H9 (cell line): ENCODE results near the gene LRP2. TPM values are rescaled to one million over a fixed set of nuclear protein-coding genes. Genes with fewer than 3 reads are reported as not detected.

Source experiments
- DNase-seq: peaks from one replicate; pipeline ENCODE4 v3.0.0-alpha.2; 2017
- H2AFZ ChIP-seq: one replicate; pipeline ENCODE4 v1.6.1; 2013; ENCODE audit warnings: mild to moderate bottlenecking, low read length, control low read depth, moderate library complexity
- H2AK5ac ChIP-seq: 2 replicates; pipeline ENCODE4 v1.6.1; 2013; ENCODE audit warnings: low read length, control low read depth, mixed read lengths; ENCODE audit not compliant: insufficient read length
- H2BK120ac ChIP-seq: one replicate; pipeline ENCODE4 v1.6.1; 2013; ENCODE audit warnings: low read depth, mild to moderate bottlenecking, low read length, control low read depth, inconsistent platforms; ENCODE audit not compliant: poor library complexity, severe bottlenecking
- H2BK12ac ChIP-seq: 2 replicates; pipeline ENCODE4 v1.6.1; 2013; ENCODE audit warnings: low read length, control low read depth, mixed read lengths, low read depth; ENCODE audit not compliant: insufficient read length
- H2BK15ac ChIP-seq: 2 replicates; pipeline ENCODE4 v1.6.1; 2013; ENCODE audit warnings: low read depth, low read length, control low read depth
- H2BK20ac ChIP-seq: one replicate; pipeline ENCODE4 v1.6.1; 2013; ENCODE audit warnings: low read depth, mild to moderate bottlenecking, low read length, control low read depth, inconsistent platforms; ENCODE audit not compliant: poor library complexity, severe bottlenecking
- H2BK5ac ChIP-seq: 2 replicates; pipeline ENCODE4 v1.6.1; 2013; ENCODE audit warnings: low read length, control low read depth, mixed read lengths; ENCODE audit not compliant: insufficient read length
- H3K14ac ChIP-seq: 2 replicates; pipeline ENCODE4 v1.6.1; 2013; ENCODE audit warnings: low read length, control low read depth; ENCODE audit not compliant: insufficient read depth
- H3K18ac ChIP-seq: 2 replicates; pipeline ENCODE4 v1.6.1; 2013; ENCODE audit warnings: low read depth, mild to moderate bottlenecking, mixed read lengths, low read length, control low read depth; ENCODE audit not compliant: insufficient read length
- H3K23ac ChIP-seq: 2 replicates; pipeline ENCODE4 v1.6.1; 2013; ENCODE audit warnings: low read length, control low read depth, mixed read lengths, low read depth; ENCODE audit not compliant: insufficient read length
- H3K23me2 ChIP-seq: 2 replicates; pipeline ENCODE4 v1.6.1; 2013; ENCODE audit warnings: low read depth, mild to moderate bottlenecking, mixed read lengths, low read length, control low read depth; ENCODE audit not compliant: insufficient read length, poor library complexity, severe bottlenecking
- H3K27ac ChIP-seq: 2 replicates; pipeline ENCODE4 v1.5.1; 2013; ENCODE audit warnings: low read length, control low read depth, mixed read lengths, low read depth; ENCODE audit not compliant: insufficient read length
- H3K27me3 ChIP-seq: 2 replicates; pipeline ENCODE4 v1.6.1; 2013; ENCODE audit warnings: low read length, control low read depth, inconsistent platforms; ENCODE audit not compliant: insufficient read depth
- H3K4ac ChIP-seq: 2 replicates; pipeline ENCODE4 v1.6.1; 2013; ENCODE audit warnings: low read depth, mild to moderate bottlenecking, control low read depth, inconsistent platforms, low read length, moderate library complexity
- H3K4me1 ChIP-seq: 2 replicates; pipeline ENCODE4 v1.6.1; 2013; ENCODE audit warnings: low read length, control low read depth, inconsistent platforms; ENCODE audit not compliant: insufficient read depth
- H3K4me2 ChIP-seq: 2 replicates; pipeline ENCODE4 v1.6.1; 2013; ENCODE audit warnings: low read length, control low read depth, mixed read lengths; ENCODE audit not compliant: insufficient read length, insufficient read depth
- H3K56ac ChIP-seq: 2 replicates; pipeline ENCODE4 v1.6.1; 2013; ENCODE audit warnings: low read depth, mild to moderate bottlenecking, mixed read lengths, low read length, control low read depth; ENCODE audit not compliant: insufficient read length
- H3K79me1 ChIP-seq: 2 replicates; pipeline ENCODE4 v1.6.1; 2013; ENCODE audit warnings: low read depth, mild to moderate bottlenecking, moderate library complexity, low read length, control low read depth, inconsistent platforms; ENCODE audit not compliant: insufficient read depth, poor library complexity, severe bottlenecking
- H3K79me2 ChIP-seq: 2 replicates; pipeline ENCODE4 v1.6.1; 2013; ENCODE audit warnings: low read length, control low read depth, inconsistent platforms; ENCODE audit not compliant: insufficient read depth
- H3K9ac ChIP-seq: 2 replicates; pipeline ENCODE4 v1.6.1; 2013; ENCODE audit warnings: low read length, control low read depth, mixed read lengths; ENCODE audit not compliant: insufficient read length; ENCODE audit errors: extremely low read depth
- H3K9me3 ChIP-seq: one replicate; pipeline ENCODE4 v1.6.1; 2013; ENCODE audit warnings: low read depth, low read length, inconsistent platforms; ENCODE audit not compliant: control insufficient read depth
- H3T11ph ChIP-seq: one replicate; pipeline ENCODE4 v1.6.1; 2013; ENCODE audit warnings: mild to moderate bottlenecking, low read length, control low read depth, inconsistent platforms
- H4K20me1 ChIP-seq: one replicate; pipeline ENCODE4 v1.6.1; 2013; ENCODE audit not compliant: control insufficient read depth, insufficient read length, insufficient read depth
- H4K5ac ChIP-seq: 2 replicates; pipeline ENCODE4 v1.6.1; 2013; ENCODE audit warnings: low read depth, mild to moderate bottlenecking, mixed read lengths, low read length, control low read depth; ENCODE audit not compliant: insufficient read length
- H4K8ac ChIP-seq: replicated peaks from 2 replicates; pipeline ENCODE4 v1.6.1; 2013; ENCODE audit warnings: low read length, control low read depth, mixed read lengths, low read depth; ENCODE audit not compliant: insufficient read length
- H4K91ac ChIP-seq: 2 replicates; pipeline ENCODE4 v1.6.1; 2013; ENCODE audit warnings: low read depth, mild to moderate bottlenecking, moderate library complexity, mixed read lengths, low read length, control low read depth; ENCODE audit not compliant: insufficient read length
- H3K27ac Mint-ChIP-seq, 3 experiments: 2 replicates in 2 of 3; 3 replicates in 1 of 3; pipeline ENCODE4 v1.8.0; 2020 to 2021; ENCODE audit warnings: mixed read lengths in 3 of 3, mild to moderate bottlenecking in 1 of 3, moderate library complexity in 1 of 3
- H3K27me3 Mint-ChIP-seq: 2 replicates; pipeline ENCODE4 v1.8.0; 2021; ENCODE audit warnings: low read depth, mild to moderate bottlenecking, moderate library complexity, mixed read lengths
- H3K36me3 Mint-ChIP-seq, 3 experiments: 2 replicates in 2 of 3; 3 replicates in 1 of 3; pipeline ENCODE4 v1.8.0; 2020 to 2021; ENCODE audit warnings: low read depth in 3 of 3, mixed read lengths in 3 of 3; ENCODE audit not compliant: insufficient read depth in 1 of 3
- H3K4me1 Mint-ChIP-seq, 2 experiments: 2 replicates each; pipeline ENCODE4 v1.8.0; 2020; ENCODE audit warnings: mixed read lengths in 2 of 2
- H3K4me3 Mint-ChIP-seq, 2 experiments: 2 replicates in 1 of 2; 3 replicates in 1 of 2; pipeline ENCODE4 v1.8.0; 2020 to 2021; ENCODE audit warnings: mild to moderate bottlenecking in 2 of 2, mixed read lengths in 2 of 2, moderate library complexity in 1 of 2
- H3K9me3 Mint-ChIP-seq, 2 experiments: 2 replicates in 1 of 2; 3 replicates in 1 of 2; pipeline ENCODE4 v1.8.0; 2020; ENCODE audit warnings: mild to moderate bottlenecking in 2 of 2, mixed read lengths in 2 of 2, moderate library complexity in 1 of 2
- WGBS: extraction: QIAGEN DNeasy Blood & Tissue Kit; methylation state at CpG from one replicate; pipeline ENCODE4 v1.1.7; 2013; ENCODE audit warnings: missing lambda C conversion rate, low lambda C conversion rate, mixed read lengths; ENCODE audit not compliant: insufficient read length; ENCODE audit errors: extremely low coverage; 5-methylcytosine and 5-hydroxymethylcytosine counted together
- total RNA-seq: library from RNA; stranded (reverse); gene quantifications from 2 replicates; pipeline ENCODE4 v1.2.1, GENCODE V29; 2021
- TF ChIP-seq, protein P1 (sequence below): fragments of 200-600 bp; sonication (generic); conservative IDR thresholded peaks from 3 replicates; pipeline ENCODE4 v1.8.0; 2021; ENCODE audit warnings: antibody characterized with exemption, mild to moderate bottlenecking

LRP2 gene
- total RNA-seq, 1 experiment from 2014 or later, result 1.4 TPM

- Mint-ChIP-seq H3K27me3 (no peaks in the 10 kb centered on the region), H3K36me3 (no peaks in the 10 kb centered on the region), H3K4me3 (no peak overlapping the region), H3K4me1 (no peaks in the 10 kb centered on the region), H3K9me3 (no peaks in the 10 kb centered on the region), H3K27ac (no peak overlapping the region)
- Histone ChIP-seq H2AK5ac (no peak overlapping the region), H2AFZ (no peak overlapping the region), H3K4me1 (no peaks in the 10 kb centered on the region), H2BK5ac (no peak overlapping the region), H3K14ac (no peak overlapping the region), H4K8ac (no peak overlapping the region), H4K91ac (no peak overlapping the region), H3K9me3 (no peaks in the 10 kb centered on the region), H3K9ac (no peak overlapping the region), H3K4ac (no peak overlapping the region), H3K4me2 (no peak overlapping the region), H3T11ph (no peak overlapping the region), H2BK15ac (no peak overlapping the region), H3K23me2 (no peaks in the 10 kb centered on the region), H3K27ac (no peak overlapping the region), H4K5ac (no peak overlapping the region), H3K27me3 (no peaks in the 10 kb centered on the region), H3K18ac (no peak overlapping the region), H2BK20ac (no peak overlapping the region), H3K79me2 (no peaks in the 10 kb centered on the region), H3K23ac (no peak overlapping the region), H2BK120ac (no peak overlapping the region), H2BK12ac (no peak overlapping the region), H3K79me1 (no peaks in the 10 kb centered on the region), H4K20me1 (no peaks in the 10 kb centered on the region), H3K56ac (no peak overlapping the region)
- DNase-seq, result no peak
- TF ChIP-seq, protein P1, sequence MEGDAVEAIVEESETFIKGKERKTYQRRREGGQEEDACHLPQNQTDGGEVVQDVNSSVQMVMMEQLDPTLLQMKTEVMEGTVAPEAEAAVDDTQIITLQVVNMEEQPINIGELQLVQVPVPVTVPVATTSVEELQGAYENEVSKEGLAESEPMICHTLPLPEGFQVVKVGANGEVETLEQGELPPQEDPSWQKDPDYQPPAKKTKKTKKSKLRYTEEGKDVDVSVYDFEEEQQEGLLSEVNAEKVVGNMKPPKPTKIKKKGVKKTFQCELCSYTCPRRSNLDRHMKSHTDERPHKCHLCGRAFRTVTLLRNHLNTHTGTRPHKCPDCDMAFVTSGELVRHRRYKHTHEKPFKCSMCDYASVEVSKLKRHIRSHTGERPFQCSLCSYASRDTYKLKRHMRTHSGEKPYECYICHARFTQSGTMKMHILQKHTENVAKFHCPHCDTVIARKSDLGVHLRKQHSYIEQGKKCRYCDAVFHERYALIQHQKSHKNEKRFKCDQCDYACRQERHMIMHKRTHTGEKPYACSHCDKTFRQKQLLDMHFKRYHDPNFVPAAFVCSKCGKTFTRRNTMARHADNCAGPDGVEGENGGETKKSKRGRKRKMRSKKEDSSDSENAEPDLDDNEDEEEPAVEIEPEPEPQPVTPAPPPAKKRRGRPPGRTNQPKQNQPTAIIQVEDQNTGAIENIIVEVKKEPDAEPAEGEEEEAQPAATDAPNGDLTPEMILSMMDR, result no peak
- WGBS, result no CpG with 5 or more reads among the region's 3 CpGs
Observed at GRCh38 chr2:169222665-169223064, 139.7 kb downstream of the LRP2 start.
